Retinal pigment epithelial cell (primary cell): ENCODE measurements around the gene FALEC.

Source experiments
- DNase-seq: peaks from one replicate; pipeline ENCODE4 v3.0.0-alpha.2; 2010; ENCODE audit warnings: low read depth
- H3K4me3 ChIP-seq: 2 replicates; pipeline ENCODE4 v1.5.1; 2011; ENCODE audit warnings: mild to moderate bottlenecking, low read length, control low read depth, moderate library complexity
- CTCF ChIP-seq: conservative IDR thresholded peaks from 2 replicates; pipeline ENCODE4 v1.5.1; 2011; ENCODE audit warnings: low read depth, low read length, control low read depth, inconsistent platforms

The FALEC gene

GRCh38 chr1:150477320-150477719 lies 38.2 kb upstream of the FALEC start:
- DNase-seq = no peak
- TF ChIP-seq CTCF = no peak
- H3K4me3 ChIP-seq = no peak overlapping the region

GRCh38 chr1:150477733-150478132 lies 37.8 kb upstream of the FALEC start:
- no peak for TF ChIP-seq CTCF
- H3K4me3 ChIP-seq = no peak overlapping the region
- no peak for DNase-seq

GRCh38 chr1:150479370-150479769 lies 36.2 kb upstream of the FALEC start:
- no peak for DNase-seq
- H3K4me3 ChIP-seq = no peak overlapping the region
- no peak for TF ChIP-seq CTCF

GRCh38 chr1:150479927-150480352 lies 35.6 kb upstream of the FALEC start:
- TF ChIP-seq CTCF = no peak
- no peak overlapping the region for H3K4me3 ChIP-seq
- no peak for DNase-seq

- DNase-seq = peak; percentile 91
- no peak overlapping the region for H3K4me3 ChIP-seq
- TF ChIP-seq CTCF = no peak
These were observed 31.1 kb upstream of the FALEC start for GRCh38 chr1:150484431-150484830.

GRCh38 chr1:150484861-150485260 lies 30.7 kb upstream of the FALEC start:
- DNase-seq = no peak
- TF ChIP-seq CTCF = peak; percentile 13
- H3K4me3 ChIP-seq = no peak overlapping the region

- peak; percentile 33 for TF ChIP-seq CTCF
- H3K4me3 ChIP-seq = peak within 1 kb of the TSS; percentile 98
- DNase-seq = peak; percentile 97
These were observed 28.4 kb upstream of the FALEC start, which contains the start of gene TARS2 for GRCh38 chr1:150486966-150487762. TARS2 (plus strand) TSS chr1:150487419; CDS start chr1:150487451, 32 bp downstream.
